OCI-M1 (cell line): ENCODE data around the gene CBY1.
"Not testable (repeated sequence)": the region's sequence is repeated elsewhere in the genome, so short reads cannot be mapped to it uniquely, and the experiment has no call there.

Experiments used
- DNase-seq: peaks from one replicate; lab custom pipeline; 2025; lab: John Stamatoyannopoulos, UW

Gene CBY1

DNA sequence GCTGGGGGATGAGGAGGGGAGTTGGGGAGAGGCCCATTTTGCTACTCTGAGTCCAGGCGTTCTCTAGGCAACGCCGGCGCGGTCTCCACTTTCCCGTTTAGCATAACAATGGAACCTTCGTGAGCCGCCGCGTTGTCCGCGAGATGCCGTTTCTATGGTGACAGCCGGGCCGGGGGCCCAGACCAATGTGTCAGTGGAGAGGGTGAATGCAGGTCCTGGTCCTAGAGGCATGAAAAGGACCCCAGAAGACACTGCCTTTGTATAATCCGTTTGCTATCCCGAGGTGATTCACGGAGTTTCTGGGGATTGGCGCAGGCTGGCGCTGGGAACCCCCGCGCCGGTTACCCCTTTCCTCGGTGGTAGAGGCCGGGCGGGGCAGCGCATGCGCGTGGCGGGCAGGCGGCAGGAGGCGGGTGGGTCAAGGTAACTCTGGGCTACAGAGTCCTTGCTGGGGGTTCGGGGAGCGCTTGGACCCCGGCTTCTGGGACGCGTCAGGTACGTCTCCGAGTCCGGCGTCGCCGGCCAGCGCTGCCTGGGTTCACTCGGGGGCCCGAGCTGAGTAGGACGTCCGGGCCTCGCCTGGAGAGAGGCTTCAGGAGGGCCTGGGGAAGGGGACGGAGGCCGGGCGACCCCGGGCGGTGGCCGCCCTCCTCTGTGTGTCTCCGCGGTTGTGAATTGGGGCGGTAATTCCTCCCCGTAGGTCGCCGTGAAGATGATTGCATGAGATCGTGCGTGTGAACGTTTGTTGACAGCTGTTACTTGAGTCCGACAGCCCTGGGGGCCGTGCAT is at the start of gene CBY1, which contains the start of gene FAM227A:
TSS of gene CBY1 (plus strand) at position 383 of the 789 bp plus-strand sequence. CDS start 11,417 bp downstream, outside the sequence.
TSS of gene FAM227A (minus strand) at position 137 of the 789 bp plus-strand sequence. CDS start 6,224 bp downstream, outside the sequence.
- peak; percentile 89 for DNase-seq

DNA sequence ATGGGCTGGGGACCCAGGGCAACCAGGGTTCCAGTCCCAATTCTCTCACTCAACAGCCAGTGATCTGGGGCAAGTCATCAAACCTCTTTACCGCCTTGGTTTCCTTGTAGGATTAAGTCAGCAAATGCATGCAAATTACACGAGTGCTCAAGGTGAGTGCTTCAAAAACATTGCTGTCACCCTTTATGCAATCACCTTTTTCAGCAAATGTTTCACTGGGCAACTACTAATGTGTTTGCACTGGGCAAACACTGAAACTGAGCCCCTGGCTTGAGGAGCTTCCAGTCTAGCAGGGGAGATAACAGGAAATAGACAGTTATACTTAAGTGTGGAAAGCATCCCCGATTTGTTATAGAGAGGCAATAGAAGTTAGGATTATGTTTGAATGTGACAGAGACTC is 48.8 kb upstream of the CBY1 start:
- no peak for DNase-seq

DNA sequence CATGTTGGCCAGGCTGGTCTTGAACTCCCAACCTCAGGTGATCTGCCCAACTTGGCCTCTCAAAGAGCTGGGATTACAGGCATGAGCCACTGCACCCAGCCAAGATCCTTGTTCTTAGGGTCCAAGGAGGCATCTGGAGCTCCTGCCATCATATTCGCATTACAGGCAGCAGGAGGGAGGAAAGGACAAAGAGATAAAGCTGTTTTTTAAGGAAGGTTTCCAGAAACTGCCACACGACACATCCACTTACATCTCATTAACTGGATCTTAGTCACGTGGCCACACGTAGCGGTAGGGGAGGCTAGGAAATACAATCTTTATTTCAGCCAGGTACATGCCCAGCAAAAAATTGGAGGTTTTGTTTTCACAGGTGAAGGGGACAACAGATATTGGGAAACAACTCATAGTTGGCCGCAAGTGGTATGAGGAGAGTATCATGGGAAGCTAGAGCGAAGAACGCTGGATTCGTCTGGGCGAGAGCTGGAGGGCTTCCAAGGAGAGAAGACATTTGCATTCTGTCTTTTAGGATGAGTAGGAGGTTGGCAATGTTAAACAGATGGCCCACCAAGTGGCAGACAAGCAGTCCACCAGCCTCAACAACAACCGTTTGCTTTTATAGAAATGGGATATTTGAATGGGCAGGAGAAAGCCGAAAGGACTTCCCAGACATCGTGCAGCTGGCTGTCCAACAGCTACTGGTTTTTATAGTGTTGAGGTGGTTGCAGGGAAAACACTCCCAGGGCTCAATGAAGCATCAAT is 47.3 kb upstream of the CBY1 start:
- no peak for DNase-seq

DNA sequence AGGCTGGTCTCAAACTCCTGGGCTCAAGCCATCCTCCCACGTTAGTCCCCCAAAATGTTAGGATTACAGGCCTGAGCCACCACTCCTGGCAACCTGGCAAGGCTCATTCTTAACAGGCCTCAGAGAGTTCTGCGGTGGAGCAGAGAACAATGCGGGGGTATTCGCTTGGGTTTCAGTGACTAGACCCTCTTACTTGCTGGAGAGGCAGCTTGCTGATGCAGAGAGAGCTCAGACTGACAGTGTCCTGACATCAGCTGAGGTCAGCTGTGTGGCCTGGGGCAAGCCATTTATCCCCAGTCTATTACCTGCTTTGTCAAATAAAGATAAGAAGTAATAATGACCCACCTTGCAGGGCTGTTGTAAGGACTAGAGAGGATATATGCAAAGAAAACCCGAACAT is 46.2 kb upstream of the CBY1 start:
- no peak for DNase-seq

DNA sequence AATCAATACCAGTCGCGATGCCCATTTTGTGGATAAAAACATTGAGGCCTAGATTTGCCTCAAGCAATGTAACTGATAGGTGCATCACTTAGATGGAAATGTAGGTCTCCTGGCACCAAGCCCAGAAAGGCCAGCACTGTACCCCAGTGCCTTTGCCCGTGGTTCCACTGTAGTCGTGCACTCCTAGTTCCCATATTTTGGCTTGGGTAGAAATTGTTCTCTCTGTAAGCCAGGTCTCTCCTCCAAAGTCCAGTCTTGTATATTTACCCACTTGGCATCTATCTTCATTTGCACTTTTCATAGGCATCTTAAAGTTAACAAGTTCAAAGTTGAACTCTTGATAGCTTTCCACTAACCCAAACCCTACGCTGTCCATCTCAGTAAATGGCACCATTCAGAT is 44.9 kb upstream of the CBY1 start:
- no peak for DNase-seq

DNA sequence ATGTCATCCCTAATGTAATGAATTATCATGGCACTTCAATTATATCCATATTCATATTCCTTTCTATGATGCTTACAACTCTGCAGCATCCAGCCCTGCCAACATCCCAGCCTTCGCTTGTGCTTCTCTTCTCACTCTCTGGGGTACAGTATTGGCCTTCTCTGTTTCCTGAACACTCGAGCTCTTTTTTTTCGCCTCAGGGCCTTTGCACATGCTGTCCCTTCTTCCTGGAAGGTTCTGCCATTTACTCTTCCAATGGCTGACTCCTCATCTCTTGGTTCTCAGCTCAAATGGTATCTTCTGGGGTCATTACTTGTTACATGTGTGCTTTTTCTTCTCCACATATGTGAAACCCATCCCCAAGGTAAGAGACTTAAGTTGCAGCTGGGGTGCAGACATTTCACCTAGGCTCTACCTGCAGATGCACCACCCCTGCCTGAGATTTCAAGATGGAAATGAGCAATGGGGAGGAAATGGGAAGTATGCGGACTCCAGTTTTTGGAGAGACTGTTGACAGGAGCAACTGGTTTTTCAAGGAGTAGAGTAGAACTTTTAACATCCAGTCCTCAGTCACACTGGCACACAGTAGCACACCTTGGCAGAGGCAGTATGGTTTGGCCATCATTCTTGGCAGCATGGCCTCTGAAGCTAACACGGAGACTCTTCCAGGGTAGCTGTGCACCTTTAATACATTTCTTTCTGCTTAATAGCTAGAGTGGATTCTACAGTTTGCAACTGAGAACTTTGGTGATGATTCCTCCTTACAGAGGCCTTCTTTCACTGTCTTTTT is 44.0 kb upstream of the CBY1 start:
- DNase-seq: no peak

DNA sequence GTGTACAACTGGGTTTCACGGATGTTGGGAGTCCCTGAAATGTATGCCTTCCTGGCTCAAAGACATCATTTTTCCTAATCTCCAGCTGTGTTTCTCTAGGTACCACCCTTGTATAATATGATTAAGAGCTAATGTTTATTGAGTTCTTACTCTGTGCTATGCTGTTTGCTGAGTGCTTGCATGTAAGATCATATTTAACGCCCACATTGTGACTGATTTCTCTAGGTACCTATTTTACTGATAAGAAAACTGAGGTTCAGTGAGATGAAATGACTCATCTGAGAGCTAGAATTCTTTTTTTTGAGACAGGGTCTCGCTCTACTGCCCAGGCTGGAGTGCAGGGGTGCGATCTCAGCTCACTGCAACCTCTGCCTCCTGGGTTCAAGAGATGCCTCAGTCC is 42.9 kb upstream of the CBY1 start:
- DNase-seq: no peak

DNA sequence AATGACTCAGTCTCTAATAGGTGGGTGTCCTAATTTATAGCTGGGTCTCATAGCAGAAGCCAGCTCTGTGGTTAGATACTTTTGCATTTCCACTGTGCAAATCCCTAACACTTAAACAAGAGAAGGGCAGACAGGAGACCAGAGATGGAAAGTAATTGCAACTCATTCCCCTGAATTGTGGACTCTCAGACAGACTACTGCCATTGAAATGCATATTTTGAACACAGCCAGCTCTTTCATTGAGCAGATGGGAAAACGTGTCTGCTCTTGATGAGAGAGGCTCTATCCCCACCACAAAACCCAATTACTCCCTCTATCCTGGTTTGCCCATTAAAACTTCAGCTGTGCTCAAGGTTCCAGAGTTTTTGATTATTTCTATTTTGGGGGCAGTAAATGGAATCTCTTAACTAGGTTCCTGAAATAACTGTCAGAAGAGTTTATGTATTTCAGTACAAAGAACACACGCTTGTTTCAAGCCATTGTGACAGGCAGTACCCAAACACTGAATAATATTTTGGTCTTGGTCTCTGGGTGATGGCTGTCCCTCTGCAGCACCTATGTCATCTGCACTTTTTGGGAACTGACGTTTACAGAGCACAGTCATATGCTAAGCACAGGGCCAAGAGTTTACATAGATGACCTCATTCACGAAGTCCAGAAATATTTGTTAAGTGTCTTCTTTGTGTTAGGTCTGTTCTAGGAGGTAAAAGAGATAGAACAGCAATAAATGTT is 41.9 kb upstream of the CBY1 start:
- no peak for DNase-seq

DNA sequence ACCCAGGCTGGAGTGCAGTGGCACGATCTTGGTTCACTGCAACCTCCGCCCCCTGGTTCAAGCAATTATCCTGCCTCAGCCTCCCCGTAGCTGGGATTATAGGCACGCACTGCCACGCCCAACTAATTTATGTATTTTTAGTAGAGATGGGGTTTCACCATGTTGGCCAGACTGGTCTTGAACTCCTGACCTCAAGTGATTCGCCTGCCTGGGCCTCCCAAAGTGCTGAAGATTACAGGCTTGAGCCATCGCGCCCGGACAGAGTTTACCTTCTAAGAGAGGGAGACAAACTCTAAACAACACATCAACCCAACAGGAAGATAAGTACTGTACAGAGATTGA is 41.4 kb upstream of the CBY1 start:
- DNase-seq: not testable (repeated sequence)

DNA sequence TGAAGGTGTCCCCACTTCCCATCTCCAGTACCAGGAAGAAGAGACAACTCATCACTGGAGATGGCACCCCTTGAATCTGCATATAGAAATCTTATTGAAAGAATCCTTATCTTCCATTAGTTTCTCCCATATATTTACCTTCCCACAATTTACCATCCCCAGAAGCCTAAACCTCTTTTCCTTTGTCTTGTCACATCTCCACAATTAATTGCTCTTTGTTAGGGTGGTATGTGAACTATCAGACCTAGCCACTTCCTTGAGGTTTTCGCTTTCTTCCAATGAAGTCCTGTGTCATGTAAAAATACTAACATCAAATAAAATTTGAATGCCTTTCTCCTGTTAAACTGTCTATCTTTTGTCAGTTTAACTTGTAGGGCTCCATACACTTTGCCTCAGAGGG is 38.2 kb upstream of the CBY1 start:
- no peak for DNase-seq

DNA sequence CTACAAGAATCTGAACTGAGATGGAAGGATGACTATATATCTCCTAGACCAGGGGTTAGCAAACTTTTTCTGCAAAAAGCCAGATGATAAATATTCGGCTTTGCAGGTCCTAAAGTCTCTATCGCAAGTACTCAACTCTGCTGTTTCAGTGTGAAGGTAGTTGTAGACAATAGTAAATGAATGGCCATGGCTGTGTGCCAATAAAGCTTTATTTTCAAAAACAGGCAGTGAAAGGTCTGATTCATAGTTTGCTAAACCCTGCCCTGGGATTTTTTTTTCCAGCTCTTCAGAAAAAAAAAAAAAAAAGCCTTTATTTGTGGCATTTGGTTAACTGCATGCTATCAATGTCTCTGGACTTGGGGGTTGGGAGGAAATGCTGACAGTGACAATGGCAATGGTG is 37.8 kb upstream of the CBY1 start:
- no peak for DNase-seq

DNA sequence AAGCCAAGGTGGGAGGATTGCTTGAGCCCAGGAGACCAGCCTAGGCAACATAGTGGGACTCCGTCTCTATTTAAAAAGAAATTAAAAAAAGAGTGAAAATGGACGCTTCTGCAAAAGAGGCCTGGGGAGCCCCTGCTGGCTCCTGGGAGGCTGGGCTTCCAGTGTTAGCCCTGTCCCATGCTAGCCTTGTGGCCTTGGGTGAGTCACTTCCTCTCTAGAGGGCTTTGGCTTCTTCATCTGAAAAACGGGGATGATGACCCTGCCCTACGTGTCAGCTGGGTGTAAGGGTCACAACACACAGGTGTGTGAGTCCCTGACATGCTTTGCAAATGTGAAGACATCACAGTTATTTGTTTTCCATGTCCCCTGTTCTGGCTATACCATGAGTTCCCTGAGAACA is 33.1 kb upstream of the CBY1 start:
- DNase-seq: no peak

DNA sequence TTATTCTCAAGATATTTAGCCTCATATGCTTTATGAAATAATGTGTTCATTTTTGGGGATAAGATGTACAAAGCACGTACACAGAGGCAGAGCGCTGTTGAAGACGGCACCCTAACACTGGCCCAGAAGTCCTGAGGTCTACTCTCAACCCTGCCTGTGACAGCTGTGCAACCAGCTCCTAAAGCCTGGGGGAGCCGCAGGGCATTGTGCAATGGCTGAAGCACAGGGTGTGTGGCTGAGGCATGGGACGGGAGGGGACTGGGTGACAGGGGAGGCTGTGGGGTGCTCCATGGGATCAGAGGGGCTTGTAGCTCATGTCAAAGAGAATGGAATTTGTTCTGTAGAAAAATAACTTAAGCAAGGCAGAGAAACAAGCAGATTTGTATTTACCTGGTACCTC is 28.0 kb upstream of the CBY1 start:
- DNase-seq: no peak

DNA sequence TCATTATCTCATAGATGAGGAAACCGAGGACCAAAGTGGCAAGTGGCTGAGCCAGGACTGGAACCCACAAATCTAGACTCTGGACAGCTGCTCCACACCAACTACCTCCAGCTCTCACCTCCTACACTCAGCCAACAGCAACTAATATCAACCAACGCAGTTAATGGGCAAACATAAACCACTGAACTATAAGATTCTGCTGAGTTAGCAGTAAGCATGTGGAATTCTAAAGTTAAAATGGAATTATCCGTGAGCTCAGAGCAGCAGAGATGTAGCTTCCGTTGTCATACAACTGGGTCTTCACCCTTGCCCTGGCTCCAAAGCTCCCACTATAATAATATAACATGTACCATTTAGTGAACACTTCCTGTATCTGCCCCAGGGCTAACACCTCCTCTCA is 27.3 kb upstream of the CBY1 start:
- DNase-seq: no peak

DNA sequence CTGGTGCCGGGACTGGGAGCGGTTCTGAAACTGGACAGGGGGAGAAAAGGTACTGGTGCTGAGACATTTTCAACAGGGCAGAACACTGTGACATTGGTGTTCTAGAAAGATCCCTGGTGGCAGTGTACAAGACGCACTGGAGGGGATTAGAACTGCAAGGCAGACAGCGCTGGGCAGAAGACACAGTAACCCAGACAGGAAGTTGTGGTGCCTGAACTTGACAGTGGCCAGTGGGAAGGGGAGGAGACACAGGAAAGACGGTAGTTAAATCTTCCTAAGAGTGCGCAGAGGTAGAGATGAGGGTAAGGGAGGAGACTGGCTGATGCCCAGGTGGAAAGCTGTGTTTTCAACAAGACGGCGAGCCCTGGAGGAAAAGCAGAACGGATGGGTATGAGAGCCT is 24.7 kb upstream of the CBY1 start:
- no peak for DNase-seq

DNA sequence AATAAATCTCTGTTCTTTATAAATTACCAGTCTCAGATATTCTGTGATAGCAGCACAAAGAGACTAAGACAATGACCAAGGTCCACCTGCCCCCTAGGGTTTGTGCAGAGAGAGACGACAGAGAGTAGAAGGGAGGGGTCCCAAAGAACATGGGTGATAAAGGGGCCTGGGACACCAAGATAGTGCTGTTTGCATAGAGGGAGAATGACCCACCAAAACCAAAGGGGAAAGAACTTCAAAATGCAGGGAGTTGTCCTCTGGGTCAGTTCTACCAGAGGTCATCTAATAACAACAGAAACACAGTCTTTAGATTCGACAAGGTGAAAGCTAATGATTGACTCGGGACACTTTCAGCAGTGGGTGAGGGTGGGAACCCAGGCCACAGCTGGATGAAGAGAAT is 23.9 kb upstream of the CBY1 start:
- DNase-seq: no peak

DNA sequence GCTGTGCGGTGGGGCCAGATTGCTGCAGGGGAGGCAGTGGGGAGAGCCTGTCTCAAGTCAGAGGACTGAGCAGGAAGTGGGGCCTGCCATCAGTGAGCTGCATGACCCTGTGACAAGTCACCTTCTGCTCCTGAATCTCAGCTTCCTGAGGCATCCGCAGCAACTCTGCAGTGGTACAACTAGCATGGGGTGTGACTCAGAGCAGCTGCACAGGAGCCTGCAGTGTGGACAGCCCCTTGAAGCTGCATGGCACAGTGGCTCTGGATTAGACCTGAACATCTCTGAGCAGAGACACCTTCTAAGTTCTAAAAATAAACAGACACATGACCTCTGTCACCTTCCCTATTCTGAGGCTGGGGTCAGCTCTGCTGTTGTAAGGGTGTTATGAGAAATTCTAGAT is 18.2 kb upstream of the CBY1 start:
- DNase-seq: no peak

DNA sequence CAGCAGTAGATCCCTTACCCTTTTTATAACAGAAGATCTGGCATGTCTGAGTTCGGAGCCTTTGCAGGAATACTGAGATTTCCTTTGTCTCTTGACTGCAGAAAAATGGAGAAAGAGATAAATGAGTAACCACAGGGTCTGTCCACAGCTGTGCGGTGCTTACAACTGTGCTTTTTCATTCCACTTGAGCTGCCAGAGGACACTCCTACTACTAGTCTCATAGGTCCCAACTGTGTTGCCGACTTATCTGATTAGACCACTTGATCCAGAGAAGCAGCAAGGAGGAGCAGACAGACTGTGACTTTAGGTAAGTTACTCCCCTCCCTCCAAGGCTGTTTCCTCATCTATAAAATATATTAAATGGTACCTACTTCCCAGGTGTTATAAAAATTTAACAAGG is 17.7 kb upstream of the CBY1 start:
- peak; percentile 70 for DNase-seq

DNA sequence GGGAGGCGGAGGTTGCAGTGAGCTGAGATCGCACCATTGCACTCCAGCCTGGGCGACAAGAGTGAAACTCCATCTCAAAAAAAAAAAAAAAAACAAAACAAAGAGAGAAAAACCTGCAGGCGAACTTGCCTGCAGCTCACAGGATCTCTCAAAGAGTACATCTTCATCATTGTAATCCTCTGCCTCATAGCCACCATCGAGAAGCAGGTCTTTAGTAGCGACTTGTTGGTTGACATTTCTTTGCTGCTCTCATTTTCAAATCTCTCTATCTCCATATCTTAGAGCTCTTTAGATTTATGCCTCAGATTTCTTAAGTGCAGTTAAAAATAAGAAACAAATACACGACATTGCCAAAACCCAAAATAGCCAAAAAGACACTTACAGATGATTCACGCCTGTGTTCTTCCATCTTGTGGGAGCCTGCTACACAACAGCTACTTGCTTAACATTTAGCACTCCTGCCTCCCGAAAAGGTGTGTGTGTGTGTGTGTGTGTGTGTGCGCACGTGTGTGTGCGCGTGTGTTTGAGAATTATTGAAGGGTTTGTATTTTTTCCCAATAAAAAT is 14.9 kb upstream of the CBY1 start:
- DNase-seq: no peak

DNA sequence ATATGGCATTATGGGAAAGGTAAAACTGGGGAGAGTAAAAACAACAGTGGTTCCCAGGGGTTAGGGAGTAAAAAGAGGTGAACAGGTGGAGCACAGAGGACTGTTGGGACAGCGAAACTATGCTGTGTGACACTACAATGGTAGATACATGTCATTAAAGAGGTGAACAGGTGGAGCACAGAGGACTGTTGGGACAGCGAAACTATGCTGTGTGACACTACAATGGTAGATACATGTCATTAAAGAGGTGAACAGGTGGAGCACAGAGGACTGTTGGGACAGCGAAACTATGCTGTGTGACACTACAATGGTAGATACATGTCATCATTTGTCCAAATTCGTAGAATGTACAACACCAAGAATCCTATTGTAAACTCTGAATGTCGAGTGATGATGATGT is 12.2 kb upstream of the CBY1 start:
- not testable (repeated sequence) for DNase-seq

DNA sequence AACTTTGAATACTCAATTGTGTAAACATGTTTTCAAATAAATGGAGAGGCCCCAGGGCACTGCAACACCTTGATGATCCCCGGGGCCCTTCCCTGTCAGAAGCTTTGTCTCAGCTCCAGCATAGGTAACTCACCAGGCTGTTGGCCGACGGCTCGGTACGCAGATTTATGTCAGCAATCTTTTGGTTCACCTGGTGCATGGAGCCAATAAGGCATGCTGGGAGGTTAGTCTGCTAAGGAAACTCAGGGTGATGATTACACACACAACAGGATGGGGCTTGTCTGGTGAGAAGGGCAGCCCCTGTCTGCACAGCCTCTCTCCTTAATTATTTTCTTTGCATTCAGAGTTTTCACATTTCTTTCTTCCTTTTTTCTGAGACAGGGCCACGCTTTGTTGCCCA is 11.0 kb upstream of the CBY1 start:
- no peak for DNase-seq
